Activated T-helper 9 cell treated with anti-CD3 and anti-CD28 coated beads, Interleukin-2, amount 50 U/mL, for 16 hours (primary cell): ENCODE data around the gene MICU1.

Experiments
- DNase-seq: peaks from one replicate; pipeline ENCODE4 v3.0.0-alpha.2; 2020; ENCODE audit warnings: low read depth

The MICU1 gene

DNA sequence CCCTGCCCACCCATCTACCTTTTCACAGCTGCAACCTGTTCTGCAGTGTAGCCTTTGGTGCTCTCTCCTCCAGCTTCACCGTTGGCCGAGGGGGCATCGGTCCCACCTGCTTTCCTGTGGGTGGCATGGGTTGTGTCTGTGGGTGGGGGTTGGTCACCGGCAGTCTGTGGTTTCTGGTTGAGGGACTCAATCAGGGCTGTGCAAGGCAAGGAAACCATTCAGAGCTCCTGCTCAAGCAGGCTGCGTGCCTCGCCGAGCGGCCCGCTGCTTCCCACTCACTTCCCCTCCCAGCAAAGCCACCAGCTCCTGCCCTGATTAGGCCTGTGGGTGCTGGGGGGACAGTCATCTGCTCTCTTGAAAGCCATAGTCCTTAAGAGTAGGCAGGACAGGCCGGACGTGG is 280.9 kb downstream of the MICU1 start:
- DNase-seq, result no peak

DNA sequence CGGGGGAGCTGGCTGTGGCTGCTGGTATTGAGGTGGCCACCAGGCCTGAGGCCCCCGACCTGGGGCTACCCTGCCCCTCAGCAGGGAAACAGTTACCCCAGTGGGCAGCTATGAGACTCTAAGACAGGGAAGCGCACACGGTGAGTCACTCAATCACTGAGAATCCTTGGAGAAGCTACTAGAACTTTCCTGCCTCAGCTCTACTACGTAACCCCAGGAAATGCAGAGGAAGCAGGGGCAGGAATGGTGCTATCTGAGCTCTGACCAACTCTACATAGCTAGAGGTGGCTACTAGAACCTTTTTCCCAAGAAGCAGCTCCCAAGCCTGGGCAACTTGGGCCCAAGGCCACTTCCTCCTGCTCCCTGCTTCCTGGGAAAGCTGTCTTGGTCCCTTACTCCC is 283.0 kb downstream of the MICU1 start:
- DNase-seq, result no peak

DNA sequence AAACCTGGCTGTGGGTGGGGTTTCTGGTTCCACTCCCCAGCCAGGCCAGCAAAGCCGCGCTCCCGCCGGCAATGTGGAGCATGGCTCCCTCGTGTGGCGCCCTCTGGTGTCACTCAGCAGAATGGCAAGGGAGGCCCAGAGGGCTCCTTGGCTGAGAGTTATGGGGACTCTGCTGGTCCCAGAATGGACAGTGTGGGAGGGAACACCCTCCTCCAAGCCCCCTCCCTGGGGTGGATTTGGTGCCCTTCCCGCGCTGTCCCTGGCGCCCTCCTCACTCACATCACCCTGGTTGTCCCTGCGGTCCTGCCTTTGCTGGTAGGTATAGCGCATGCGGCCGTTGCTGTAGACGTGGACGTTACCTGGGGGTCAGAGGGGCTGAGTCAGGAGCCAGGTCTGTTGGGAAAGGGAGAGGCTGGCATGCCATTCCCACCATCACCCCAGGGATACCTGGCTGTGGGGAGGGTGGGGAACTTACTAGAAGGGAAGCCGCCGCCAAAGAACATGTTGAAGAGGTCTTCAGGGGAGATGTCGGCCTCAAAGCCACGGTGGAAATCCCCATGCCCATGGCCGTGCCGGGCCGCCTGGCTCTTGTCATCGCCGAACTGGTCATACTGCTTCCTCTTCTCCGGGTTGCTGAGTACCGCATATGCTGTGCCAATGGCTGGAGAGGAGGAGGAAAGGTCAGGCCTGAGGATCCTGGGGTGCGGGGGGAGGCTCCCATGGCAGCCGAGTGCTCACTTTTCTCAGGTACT is 285.2 kb downstream of the MICU1 start:
- peak; percentile 66 for DNase-seq

DNA sequence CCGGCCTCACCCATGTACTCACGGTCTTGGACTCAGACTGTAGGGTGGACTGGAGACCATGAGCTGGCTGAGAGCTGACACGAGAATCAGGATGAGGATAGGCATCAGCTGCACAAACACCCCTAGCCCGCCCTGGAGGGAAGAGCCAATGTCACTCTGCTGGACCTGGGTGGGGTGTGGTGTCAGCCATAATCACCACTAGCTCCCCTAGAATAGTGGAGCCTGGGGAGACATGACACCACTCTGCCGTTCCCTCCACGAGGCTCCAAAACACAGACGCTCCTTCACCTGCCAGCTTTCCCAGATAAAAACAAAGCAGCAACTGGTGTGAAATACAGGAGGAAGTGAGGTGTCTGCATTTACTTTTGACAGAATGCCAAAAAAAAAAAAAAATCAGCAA is 287.7 kb downstream of the MICU1 start:
- no peak for DNase-seq

DNA sequence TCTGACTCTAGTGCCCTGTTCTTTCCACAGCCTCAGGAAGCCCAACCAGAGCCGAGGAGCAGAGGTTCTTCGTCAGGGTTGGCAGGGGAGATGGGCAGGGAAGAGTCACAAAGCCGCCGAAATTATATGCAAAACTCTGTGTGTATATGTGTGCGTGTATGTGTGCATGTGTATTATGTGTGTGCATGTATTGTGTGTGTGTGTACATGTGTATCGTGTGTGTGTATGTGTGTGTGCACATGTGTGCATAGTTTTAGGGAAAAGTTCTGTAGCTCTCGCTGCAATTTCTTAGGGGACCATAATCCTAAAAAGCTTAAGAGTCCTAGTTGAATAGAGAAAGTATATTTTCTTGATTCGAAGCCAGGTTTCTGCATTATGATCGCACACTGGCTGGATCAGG is 288.2 kb downstream of the MICU1 start:
- DNase-seq, result no peak

DNA sequence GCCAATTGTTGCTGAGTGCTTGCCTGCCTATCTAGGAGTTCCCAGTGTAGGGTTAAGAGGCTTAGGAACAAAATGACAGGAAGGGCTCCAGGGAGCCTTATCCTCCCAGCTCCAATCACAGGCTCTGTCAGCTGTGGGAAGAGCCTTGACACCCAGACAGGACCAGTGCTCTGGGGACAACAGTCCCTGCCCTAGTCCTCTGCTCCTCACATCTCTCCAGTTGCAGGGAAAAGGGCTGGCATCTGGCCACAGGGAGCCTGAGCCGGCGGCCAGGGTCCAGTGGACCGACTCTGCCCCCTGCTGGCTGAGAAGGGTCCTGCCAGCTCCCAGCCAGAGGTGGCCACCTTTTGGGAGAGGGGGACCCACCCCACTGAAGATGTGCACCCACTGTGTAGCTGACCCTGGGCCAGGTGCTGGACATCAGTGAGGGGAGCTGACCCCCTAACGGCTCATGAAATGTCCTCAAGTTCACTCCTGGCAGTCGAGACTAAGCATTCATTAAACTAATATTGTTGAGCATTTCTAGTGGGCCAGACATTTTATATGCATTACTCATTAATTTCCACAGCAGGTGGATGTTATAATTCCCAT is 288.7 kb downstream of the MICU1 start:
- peak; percentile 55 for DNase-seq

DNA sequence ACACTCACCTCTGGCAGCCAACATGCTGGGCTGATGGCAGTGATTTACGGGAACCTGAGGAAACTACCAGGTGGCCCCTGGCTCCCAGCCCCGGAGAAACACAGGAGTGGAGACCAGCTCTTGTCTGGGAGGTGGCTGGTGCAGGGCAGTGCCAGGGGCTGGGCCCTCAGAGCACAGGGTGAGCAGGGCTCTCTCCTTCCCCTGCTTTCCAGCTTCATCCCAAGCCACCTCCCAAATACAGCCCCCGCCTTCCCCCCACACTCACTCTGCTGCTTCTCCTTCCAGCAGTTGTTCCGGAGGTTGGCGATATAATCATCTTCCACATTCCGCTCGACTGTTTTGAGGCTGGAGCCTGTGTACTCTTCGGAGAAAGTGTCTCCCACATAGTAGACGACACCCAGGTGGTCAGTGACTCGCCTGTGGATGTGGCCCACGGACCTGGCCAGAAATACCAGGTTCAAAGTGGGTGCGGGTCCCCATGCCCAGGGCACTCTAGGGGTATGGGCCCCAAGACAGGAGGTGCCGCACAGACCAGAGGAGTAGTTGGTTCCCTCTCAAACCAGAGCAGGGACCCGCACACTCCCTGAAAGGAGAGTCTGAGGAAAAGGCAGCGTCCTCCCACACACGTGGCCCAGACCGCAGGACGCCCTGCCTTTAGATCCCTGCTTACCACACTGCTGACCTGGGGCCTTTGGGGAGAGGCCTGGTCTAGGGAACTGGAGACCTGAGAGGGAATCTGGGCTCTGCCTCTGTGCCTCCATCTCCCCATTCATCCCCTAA is 289.4 kb downstream of the MICU1 start:
- no peak for DNase-seq

DNA sequence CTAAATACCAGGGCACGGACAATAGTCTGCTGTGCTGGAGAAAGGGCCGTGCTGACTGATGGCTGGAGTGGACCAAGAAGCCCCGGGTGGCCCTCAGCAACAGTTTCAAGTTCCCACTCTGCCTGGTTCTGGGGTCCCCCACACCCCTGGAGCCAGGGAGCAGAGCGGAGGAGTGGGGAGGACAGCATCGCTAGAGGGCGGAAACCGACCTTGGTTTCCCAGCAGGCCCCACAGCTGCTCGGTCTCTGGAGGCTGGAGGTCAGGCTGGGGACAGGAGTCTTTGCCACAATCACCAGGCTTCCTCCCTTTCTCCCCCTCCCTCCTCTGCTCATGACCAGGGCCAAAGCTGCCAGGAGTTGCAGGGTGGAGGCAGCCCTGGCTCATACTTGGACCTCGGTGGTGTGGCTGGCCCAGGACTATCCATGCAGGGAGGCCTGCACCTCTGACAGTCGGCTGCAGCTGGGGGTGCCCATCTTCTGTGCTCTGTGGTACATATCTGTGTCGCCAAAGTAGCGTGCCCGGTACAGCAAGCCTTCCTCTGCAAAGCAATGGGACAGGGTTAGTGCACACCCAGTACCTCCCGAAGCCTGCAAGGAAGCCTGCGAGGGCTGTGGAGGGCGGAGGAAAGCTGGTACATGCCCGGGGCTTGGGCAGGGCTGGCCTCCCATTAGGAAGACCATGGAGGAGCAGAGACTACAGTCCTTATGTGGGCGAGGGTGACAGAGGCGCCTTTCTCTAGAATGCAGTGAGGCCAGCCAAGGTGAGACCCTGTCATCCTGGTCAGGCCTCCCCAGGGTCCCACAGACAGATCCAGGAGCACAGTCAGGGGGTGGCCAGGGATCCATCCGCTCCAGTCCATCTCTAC is 290.3 kb downstream of the MICU1 start:
- no peak for DNase-seq

DNA sequence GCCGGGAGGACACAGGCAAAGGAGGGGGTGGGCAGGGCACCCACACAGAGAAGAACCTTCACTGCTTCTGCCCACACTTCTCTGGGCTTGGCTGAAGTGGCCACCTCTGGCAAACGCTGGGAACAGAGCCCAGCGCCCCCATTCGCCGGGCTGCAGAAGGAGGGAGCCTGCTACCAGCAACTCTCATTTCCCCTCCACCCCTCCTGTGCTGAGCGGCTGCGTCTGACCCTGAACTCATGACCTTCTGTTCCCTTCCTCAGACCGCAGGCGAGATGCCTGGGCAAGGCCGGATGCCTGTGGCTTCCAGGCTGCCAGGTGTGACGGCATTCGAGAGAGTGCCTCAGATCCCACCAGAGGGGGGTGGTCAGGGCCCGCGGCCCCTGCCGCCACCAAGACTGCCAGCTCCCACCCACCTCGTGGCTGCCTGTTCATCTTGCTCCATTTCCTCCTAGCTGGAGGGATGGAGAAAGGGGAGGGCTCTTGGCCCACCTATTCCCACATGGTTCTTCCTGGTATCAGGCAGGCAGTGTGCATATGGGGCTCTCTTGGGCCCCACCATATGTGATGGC is 291.0 kb downstream of the MICU1 start:
- DNase-seq, result peak; percentile 61

DNA sequence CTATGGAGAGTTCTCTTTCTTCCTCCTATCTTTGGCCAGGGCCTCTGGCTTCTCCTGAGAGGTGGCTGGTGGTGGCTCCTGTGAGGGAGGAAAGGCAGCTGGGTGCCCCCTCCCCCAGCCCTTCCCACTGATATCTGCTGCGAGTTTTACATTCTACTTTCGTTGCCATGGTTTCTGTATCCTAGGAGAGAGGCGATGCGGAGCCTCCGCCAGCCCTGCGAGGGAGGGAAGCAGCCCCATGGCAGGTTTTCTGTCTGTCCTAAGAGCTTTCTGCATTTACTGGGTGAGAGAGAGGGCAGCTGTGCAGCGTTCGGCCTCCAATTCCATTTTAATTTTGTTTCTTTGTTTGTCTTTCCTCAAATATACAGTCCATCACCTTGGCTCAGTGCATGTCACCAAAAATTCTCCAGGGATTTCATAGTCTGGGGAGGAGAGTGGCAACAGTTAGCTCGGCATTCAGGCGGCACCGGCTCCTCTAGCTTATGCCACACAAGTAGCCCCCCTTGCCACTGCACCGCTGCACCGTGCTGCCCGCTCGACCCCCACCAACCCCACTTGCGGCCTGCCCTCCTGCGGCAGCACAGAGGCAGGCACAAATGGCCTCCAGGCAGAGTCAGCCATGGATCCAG is 291.6 kb downstream of the MICU1 start:
- no peak for DNase-seq

DNA sequence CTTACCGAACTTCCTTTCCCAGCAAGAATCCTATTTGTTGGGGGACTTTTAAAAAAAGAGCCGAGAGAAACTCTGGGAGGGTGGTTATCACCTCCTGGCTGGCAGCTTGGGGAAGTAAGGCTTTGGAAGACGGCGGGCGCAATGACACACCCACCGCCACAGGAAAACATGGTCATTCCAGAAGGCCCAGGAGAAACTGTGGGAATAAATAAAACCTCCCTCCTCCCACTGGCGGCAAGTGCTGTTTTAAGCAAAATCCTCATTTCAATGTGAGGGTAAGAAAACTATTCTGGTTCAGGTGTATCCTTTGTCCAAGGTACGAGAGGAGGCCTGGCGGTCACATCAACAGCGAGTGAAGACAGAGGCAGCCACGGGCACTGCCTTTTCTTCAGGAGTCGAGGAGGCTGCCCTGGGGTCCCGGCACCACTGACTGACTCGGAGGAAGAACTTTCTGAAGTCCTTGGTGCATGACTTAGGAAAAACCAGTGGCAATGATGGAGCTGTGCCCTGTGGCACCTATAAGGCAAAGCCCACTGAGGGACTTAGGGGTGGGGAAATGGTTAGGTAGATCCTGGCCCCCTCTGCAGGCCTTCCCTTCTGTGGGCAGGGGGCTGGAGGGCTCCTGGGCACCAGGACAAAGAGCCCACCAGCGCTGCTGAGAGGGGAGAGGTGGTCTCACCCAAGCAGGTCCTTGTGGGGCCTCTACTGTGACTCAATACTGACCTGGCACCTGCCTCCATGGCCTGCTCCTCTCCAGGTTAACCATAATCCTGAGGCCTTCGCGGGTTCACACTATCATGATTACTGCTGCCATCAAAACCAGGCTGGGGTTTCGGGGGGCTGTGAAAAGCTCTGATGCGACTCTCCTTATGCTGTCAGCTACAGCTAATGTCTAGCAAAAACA is 292.5 kb downstream of the MICU1 start:
- no peak for DNase-seq

DNA sequence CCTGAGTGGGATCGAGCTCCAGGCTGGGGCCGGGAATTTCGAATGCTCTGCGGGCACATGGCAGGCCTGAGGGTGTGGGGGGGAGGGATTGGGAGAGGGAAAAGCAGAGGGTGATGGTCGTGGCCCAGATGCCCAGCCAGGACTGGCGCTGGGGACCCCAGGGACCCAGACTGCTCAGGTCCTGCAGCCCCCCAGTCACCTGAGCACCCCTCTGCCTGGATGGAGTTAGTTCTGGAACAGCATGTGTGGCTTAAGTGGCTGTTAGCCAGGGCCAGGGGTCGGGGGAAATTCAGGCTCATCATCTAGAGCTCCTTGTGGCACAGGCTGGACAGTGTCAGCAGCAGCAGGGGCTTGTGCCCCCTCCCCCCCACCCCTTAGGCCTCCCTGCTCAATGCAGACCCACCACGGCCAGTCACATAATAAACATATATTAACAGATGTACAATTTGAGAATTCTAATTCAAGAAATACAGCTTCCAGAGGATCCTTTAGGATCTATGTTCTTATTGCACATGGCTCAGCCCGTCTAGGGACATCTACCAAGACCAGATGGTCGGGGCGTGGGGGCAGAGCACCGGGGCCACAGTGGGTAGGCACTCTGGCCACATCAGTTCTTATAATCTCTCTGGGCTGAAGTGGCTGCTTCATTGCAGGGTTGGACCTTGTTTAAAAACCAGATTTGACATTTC is 293.3 kb downstream of the MICU1 start:
- DNase-seq, result no peak

DNA sequence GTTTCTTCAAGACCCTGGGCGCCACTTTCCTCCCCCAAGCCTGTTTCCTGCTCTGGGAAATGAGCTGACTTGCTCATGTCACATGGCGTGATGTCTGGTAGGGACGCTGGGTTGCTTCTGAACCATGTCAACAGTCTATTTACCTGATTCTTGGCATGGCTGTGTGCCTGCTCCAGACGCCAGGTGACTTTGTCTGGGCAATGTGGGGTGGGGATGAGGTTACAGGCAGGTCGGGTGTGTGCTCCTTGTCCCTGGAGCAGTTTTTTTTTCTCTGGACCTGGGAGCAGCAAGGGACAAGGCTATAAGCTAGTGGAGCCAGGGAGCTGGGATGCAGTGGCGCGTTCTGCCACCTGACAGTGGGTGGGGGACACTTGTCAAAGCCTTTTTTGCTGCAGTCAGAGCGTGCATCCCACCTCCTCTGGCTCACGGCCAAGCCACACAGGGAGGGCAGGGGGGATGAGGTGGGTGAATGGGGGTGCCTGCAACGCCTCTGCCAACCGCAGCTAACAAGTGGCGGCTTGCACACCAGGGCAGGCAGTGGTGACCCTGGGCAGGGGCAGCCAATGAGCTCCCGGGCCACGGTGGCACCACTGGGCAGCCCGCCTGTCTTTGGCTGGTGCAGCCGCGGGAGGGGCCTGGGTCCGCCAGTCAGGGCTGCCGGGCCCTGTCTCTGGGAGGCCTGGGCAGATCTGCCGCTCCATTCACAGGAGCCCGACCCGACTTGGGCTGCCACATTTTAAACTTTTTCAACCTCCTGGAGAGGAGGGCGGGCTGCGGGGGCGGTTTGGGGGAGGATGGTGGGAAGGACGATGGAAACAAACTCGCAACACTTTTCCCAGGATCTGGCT is 294.1 kb downstream of the MICU1 start:
- DNase-seq, result peak; percentile 74

DNA sequence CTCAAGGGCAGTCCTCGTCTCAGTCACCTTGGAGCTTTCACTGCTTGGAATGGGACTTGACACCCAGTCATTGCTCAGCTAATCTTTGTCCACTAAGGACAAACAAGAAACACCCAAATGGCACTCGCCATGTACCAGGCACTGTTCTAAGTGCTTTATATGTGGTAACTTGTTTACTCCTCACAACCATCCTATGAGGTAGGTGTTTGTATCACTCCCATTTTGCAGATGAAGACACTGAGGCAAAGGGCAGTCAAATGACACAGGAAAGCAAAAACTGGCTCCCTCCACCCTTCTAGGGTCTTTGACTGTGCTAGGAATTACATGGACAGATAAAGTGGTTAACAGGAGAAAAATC is 295.8 kb downstream of the MICU1 start:
- DNase-seq, result no peak

DNA sequence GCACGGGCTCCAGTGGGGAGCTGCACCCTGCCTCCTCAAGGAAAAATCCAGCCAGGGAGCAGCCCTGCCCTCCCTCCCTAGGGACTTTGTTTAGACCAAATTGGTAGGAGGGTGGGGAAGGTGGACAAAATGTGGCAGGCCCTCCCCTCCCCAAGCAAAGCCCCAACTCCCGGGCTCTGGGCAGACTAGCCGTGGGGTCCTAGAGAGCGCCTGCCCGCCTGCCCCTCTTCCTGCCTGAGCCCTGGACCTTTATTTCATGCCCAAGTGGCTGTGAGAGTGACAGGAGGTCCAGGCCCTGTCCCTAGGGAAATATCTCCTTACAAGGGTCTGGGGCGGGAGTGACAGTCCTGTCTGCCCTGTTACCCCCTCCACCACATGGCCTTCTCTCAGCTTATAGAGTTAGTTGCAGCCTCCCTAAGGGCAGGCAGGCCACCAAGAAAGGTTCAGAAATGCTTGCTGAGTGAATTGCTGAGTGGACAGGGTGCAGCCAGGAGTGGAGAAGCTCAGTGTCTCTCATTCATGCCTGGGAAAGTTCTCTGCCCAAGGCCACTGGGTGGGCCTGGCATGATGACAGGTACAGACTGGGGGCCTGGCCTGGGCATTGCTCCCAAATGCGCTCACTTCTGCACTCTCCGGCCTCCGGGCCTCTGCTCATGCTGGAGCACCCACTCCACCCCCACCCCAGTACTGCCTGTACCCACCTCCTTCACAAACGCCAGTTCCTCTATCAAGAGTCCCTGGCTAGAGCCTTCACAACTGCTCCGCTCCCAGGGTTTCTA is 296.4 kb downstream of the MICU1 start:
- DNase-seq, result no peak

DNA sequence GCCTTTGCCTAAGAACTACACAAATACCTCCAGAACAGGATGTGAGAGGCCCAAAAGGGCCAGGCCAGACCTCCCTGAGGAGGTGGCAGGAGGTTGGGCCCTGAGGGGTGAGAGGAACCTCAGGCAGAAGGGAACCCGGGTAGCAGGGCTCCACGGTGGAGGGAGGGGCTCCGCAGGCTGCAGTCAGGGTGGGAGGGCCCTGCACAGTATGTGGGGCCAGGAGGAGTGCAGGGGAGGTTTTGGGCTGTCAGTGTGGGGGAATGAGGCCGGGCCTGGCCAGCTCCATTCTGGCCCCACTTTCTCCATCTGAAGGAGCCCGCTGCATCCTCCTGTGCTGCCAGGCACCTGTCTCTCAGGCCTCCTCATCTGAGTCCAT is 297.1 kb downstream of the MICU1 start:
- no peak for DNase-seq

DNA sequence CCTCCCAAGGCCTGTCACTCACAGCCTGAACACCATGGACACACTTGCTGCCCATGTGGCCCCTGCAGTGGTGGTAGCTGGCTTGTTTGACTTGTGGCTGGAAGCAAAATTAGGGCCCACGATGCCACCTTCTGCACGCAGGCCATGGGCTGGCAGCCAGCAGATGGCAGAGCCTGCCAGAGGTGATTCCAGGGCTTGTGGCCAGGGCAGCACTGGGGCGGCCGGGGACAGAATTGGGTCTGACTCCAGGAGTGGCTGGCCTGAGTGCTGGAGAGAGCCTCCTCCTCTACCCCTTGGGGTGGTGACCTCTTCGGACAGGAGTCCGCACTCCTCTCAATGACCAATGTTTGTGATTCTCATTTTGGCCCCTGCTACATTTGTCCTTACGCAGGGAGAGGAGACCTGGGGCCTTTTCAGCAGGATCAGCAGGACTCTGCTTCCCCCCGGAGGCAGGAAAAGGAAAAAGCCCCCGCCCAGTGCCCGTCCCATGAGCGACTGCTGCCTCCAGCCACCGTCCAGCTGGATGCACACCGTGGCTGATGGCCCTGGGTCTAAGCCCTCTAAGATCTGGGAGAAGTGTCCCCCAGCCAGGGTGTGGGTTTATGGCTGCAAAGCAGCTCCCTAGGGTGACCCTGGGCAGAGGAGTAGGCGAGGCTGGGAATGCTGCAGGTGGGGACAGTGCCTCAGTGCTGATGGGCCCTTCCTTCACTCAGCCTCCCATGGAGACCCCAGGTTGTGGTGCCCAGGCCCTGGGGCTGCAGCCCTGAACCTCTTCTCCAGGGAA is 297.6 kb downstream of the MICU1 start:
- DNase-seq, result no peak
